PC-9 (cell line): ENCODE results near the gene LSM11.

ENCODE experiments used
- CTCF ChIP-seq: fragments of 200-600 bp; sonication (generic); conservative IDR thresholded peaks from 2 replicates; pipeline ENCODE4 v1.6.1; 2017; ENCODE audit warnings: mixed run types, antibody characterized with exemption, mild to moderate bottlenecking, moderate library complexity
- EZH2 ChIP-seq: fragments of 200-600 bp; sonication (generic); IDR thresholded peaks from 2 replicates; pipeline ENCODE4 v1.8.0; 2017; ENCODE audit warnings: antibody characterized with exemption, low read depth

- TF ChIP-seq CTCF (no peak), EZH2 (no peak)
Measured at GRCh38 chr5:157802736-157803135, 59.2 kb downstream of the LSM11 start.
